Hippocampal formation (tissue), 2 donors: ENCODE data around the gene PCYT2.
A peak's percentile ranks its signal among the peaks of the same experiment; 100 is the strongest.

Source experiments
- DNase-seq, 2 donors: peaks; one replicate each; lab custom pipeline; 2025; lab: John Stamatoyannopoulos, UW

The PCYT2 gene

GRCh38 chr17:81869221-81870130 lies 41.7 kb downstream of the PCYT2 start:
- DNase-seq, result no peak

GRCh38 chr17:81868674-81869220 lies 42.5 kb downstream of the PCYT2 start:
- DNase-seq, result no peak

GRCh38 chr17:81867991-81868673 lies 43.1 kb downstream of the PCYT2 start:
- DNase-seq, result no peak

GRCh38 chr17:81867170-81867990 lies 43.8 kb downstream of the PCYT2 start:
- DNase-seq, result no peak

GRCh38 chr17:81866440-81867169 lies 44.6 kb downstream of the PCYT2 start:
- DNase-seq, result no peak

GRCh38 chr17:81865733-81866439 lies 45.3 kb downstream of the PCYT2 start:
- no peak for DNase-seq

GRCh38 chr17:81865358-81865732 lies 45.9 kb downstream of the PCYT2 start:
- DNase-seq, result no peak

GRCh38 chr17:81863833-81864768 lies 47.1 kb downstream of the PCYT2 start:
- no peak for DNase-seq

- no peak for DNase-seq
Observed at GRCh38 chr17:81863123-81863675, 48.0 kb downstream of the PCYT2 start.

GRCh38 chr17:81860756-81861568 lies 50.2 kb downstream of the PCYT2 start:
- peak; percentile 99 for DNase-seq

- no peak for DNase-seq
Observed at GRCh38 chr17:81859906-81860755, 51.1 kb downstream of the PCYT2 start, which contains the start of gene P4HB. P4HB (minus strand) TSS chr17:81860535; CDS start chr17:81860471, 64 bp downstream.

- no peak for DNase-seq
Observed at GRCh38 chr17:81858967-81859905, 52.0 kb downstream of the PCYT2 start.

GRCh38 chr17:81858170-81858966 lies 52.8 kb downstream of the PCYT2 start:
- no peak for DNase-seq

GRCh38 chr17:81854974-81855774 lies 56.0 kb downstream of the PCYT2 start:
- no peak for DNase-seq
